Aorta (tissue), 5 donors: Measurements from ENCODE around the gene RRBP1. TPM values are rescaled to one million over a fixed set of nuclear protein-coding genes. Genes with fewer than 3 reads are reported as not detected.

Experiments
- ATAC-seq: fragments of 200-7000 bp; cut with Tn5 transposase; one replicate; pipeline ENCODE4 v1.9.1; 2022; ENCODE audit warnings: moderate library complexity; ENCODE audit not compliant: low FRiP score
- DNase-seq, 2 donors: peaks; one replicate each; pipeline ENCODE4 v3.0.0-alpha.2; 2020
- H3K27ac ChIP-seq, 2 donors: one replicate each; pipeline ENCODE4 v1.5.1; 2013; ENCODE audit warnings: low read length in 2 of 2, mild to moderate bottlenecking in 2 of 2, moderate library complexity in 2 of 2, control low read depth in 1 of 2, inconsistent platforms in 1 of 2, low read depth in 1 of 2
- H3K27me3 ChIP-seq, 2 donors: one replicate each; pipeline ENCODE4 v1.6.1; 2013; ENCODE audit warnings: control low read depth in 1 of 2, low read length in 1 of 2, mild to moderate bottlenecking in 1 of 2, moderate library complexity in 1 of 2; ENCODE audit not compliant: insufficient read depth in 2 of 2, control insufficient read depth in 1 of 2
- H3K36me3 ChIP-seq, 2 donors: one replicate each; pipeline ENCODE4 v1.6.1; 2013; ENCODE audit warnings: control low read depth in 1 of 2, low read length in 1 of 2, mild to moderate bottlenecking in 1 of 2; ENCODE audit not compliant: insufficient read depth in 2 of 2, control insufficient read depth in 1 of 2
- H3K4me1 ChIP-seq, 2 donors: one replicate each; pipeline ENCODE4 v1.6.1; 2013; ENCODE audit warnings: low read length in 2 of 2, control low read depth in 1 of 2, mild to moderate bottlenecking in 1 of 2, moderate library complexity in 1 of 2; ENCODE audit not compliant: insufficient read depth in 2 of 2, control insufficient read depth in 1 of 2
- H3K4me3 ChIP-seq, 2 donors: one replicate each; pipeline ENCODE4 v1.5.1; 2013; ENCODE audit warnings: low read length in 2 of 2, control low read depth in 1 of 2, mild to moderate bottlenecking in 1 of 2
- H3K9me3 ChIP-seq: one replicate; pipeline ENCODE4 v1.6.1; 2013; ENCODE audit warnings: mild to moderate bottlenecking, low read length; ENCODE audit not compliant: control insufficient read depth
- WGBS, 2 donors: extraction: QIAGEN DNeasy Blood & Tissue Kit; methylation state at CpG; one replicate each; pipeline ENCODE4 v1.1.7; 2013; 5-methylcytosine and 5-hydroxymethylcytosine counted together
- intact Hi-C, 2 donors: fragments of 100-400 bp; cut with DNase I; formaldehyde crosslinking; loops; one replicate each; pipeline versions ENCODE4 v1.14.2 to v1.15.0; 2022
- polyA plus RNA-seq, 2 donors: library from polyadenylated mRNA; stranded (reverse); fragments of 200-250 nt; gene quantifications; one replicate each; pipeline ENCODE4 v1.2.3, GENCODE V29; 2013
- total RNA-seq, 2 donors: library from RNA; stranded (reverse); fragmentation: NEBNext Ultra II Directional; extraction: Animal tissue kit (Norgen Biotek cat#: 25700); gene quantifications; one replicate each; pipeline ENCODE4 v1.2.1, GENCODE V29; 2021
- donor health status: healthy with polysubstance abuse.
- donor health status: Bipolar disorder and iron deficiency.
- donor health status: DM: no; HTN: no; CAD: no.
- donor health status: DM: no; HTN: no; CAD: no.
- donor health status: DM: yes; HTN: yes; CAD: no.

Gene RRBP1
- total and polyA plus RNA-seq, 4 donors: 19.3 to 178 (median 122) TPM

DNA sequence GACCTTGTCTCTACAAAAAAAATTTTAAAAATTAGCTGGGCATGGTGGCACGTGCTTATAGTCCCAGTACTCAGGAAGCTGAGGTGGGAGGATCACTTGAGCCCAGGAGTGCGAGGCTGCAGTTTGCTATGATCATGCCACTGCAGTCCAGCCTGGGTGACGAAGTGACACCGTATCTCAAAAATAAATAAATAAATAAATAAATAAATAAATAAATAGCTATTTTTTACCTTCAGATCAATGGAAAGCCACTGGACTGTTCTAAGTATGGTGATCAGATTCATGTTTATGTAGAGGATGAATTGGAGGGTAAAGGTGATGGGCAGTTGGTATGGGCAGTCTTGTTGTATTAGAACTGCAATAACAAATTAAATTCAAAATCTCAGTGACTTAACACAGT is 88.1 kb downstream of the RRBP1 start:
- H3K27ac ChIP-seq: peak overlapping the region in 1 of 2 donors; percentile 67
- H3K4me3 ChIP-seq: peak overlapping the region in 1 of 2 donors; percentile 27
- intact Hi-C loops: no loop called here
- WGBS, 2 donors: 23 to 25% methylated on average over 4 of the region's 4 CpGs
- no peak for DNase-seq
- H3K4me1 ChIP-seq: peaks cover 11 to 33% of the 10 kb centered on the region in 2 donors
- no peaks in the 10 kb centered on the region for H3K27me3 ChIP-seq
- H3K9me3 ChIP-seq: no peaks in the 10 kb centered on the region
- ATAC-seq: no peak
- H3K36me3 ChIP-seq: peaks cover 0 to 4% of the 10 kb centered on the region in 2 donors

DNA sequence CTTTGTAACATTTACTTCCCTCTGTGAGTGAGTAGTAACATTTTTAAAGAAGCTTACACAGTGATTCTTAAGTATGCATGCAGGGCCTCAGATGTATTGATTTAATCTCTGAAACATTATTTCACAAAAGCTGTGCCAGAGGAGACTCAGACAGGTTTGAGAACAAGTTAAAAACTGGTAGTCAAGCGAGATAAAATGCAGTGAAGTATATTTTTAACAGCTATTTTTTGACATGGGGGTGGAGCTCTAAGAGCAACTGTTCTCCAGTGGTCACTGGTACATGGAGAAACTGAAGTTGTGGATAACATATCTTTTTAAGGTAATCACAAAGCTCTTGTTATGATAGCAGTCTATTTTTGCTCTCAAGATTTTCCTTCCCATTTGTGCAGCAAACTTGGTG is 91.8 kb downstream of the RRBP1 start:
- DNase-seq: no peak
- Histone ChIP-seq H3K4me1 (peaks cover 11 to 33% of the 10 kb centered on the region in 2 donors), H3K27ac (peak overlapping the region in 1 of 2 donors; percentile 76), H3K9me3 (no peaks in the 10 kb centered on the region), H3K36me3 (peaks cover 0 to 4% of the 10 kb centered on the region in 2 donors), H3K4me3 (peak overlapping the region; percentile 20 to 69), H3K27me3 (no peaks in the 10 kb centered on the region)
- peak; percentile 77 for ATAC-seq
- 0 to 1% methylated on average over 1 of the region's 1 CpG for WGBS, 2 donors
- intact Hi-C loops: no loop called here

DNA sequence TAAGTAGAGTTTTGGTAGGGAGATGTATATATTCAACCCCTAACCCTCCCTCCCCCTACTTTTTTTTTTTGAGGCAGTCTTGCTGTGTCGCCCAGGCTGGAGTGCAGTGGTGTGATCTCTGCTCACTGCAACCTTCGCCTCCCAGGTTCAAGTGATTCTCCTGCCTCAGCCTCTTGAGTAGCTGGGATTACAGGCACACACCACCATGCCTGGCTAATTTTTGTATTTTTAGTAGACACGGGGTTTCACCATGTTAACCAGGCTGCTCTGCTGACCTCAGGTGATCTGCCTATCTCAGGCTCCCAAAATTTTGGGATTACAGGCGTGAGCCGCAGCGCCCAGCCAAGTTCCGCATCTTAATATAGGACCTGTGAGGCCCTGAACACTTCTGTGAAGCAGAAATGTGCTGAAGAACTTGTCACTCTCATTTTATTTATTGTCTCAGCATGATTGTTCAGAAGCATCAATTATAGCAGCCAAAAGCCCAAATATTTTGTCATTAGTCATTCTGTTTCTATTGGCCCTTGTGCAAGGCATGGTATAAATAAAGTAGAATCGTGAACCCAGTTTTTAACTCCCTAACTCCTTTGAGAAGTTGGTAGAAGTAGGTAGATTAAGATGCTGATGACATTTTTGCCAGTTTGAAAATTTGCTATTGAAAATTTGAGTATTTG is 92.7 kb downstream of the RRBP1 start:
- peak; percentile 73 for ATAC-seq
- peak overlapping the region in 1 of 2 donors; percentile 20 for H3K27ac ChIP-seq
- intact Hi-C loops: loop anchor here in 1 of 2 donors (2.0 kb wide), 1 partner anchor 16 kb away; no protein-coding TSS in a partner anchor
- peak in 1 of 2 donors; percentile 51 for DNase-seq
- no peaks in the 10 kb centered on the region for H3K9me3 ChIP-seq
- H3K4me1 ChIP-seq: peaks cover 11 to 26% of the 10 kb centered on the region in 2 donors
- H3K36me3 ChIP-seq: peaks cover 0 to 4% of the 10 kb centered on the region in 2 donors
- H3K27me3 ChIP-seq: no peaks in the 10 kb centered on the region
- H3K4me3 ChIP-seq: peak overlapping the region; percentile 11 to 66
- WGBS, 2 donors: 10 to 11% methylated on average over 8 of the region's 8 CpGs

DNA sequence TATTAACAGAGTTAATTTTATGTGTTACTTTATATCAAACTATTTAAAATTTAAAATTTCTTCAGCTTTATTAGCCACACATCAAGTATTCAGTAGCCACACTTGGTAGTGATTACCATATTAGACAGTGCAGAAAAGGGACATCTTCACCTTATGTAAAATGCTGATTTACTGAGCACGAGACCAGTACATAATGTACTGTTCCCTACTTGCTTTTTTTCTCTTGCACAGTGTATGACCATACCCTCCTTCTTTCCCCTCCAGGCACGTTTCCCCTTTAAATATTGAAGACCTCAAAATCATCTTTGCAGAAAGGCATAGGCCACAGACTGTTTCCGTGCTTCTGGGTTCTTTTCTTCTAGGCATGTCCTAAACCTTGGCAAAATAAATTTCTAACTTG is 94.2 kb downstream of the RRBP1 start:
- Histone ChIP-seq H3K4me1 (peaks cover 11 to 16% of the 10 kb centered on the region in 2 donors), H3K4me3 (peak overlapping the region; percentile 14 to 64), H3K9me3 (no peaks in the 10 kb centered on the region), H3K27me3 (no peaks in the 10 kb centered on the region), H3K36me3 (peaks cover 0 to 4% of the 10 kb centered on the region in 2 donors), H3K27ac (peak overlapping the region; percentile 59 to 98)
- 12 to 16% methylated on average over 3 of the region's 3 CpGs for WGBS, 2 donors
- DNase-seq: no peak
- ATAC-seq: no peak
- intact Hi-C loops: loop anchor here in 1 of 2 donors (2.0 kb wide), 1 partner anchor 15 kb away; no protein-coding TSS in a partner anchor

DNA sequence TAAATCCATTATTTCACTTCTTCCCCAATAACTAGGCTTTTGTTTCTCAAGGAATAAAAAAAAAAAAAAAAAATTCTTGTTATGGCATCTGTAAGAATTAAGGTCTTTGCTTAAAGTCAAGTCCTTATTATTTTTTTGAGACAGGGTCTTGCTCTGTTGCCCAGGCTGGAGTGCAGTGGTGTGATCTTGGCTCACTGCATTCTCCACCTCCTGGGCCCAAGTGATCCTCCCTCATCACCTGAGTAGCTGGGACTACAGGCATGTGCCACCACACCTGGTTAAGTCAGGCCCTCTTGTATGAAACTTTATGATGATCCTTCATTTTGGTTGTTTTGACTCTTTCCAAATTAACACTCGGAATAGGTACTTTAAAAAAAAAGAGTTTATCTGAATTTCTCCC is 94.9 kb downstream of the RRBP1 start:
- intact Hi-C loops: no loop called here
- Histone ChIP-seq H3K27ac (no peak overlapping the region), H3K4me1 (peaks cover 7 to 12% of the 10 kb centered on the region in 2 donors), H3K4me3 (peak overlapping the region in 1 of 2 donors; percentile 41), H3K9me3 (no peaks in the 10 kb centered on the region), H3K36me3 (peaks cover 0 to 3% of the 10 kb centered on the region in 2 donors), H3K27me3 (no peaks in the 10 kb centered on the region)
- 13 to 16% methylated on average over 1 of the region's 1 CpG for WGBS, 2 donors
- no peak for ATAC-seq
- DNase-seq: no peak

DNA sequence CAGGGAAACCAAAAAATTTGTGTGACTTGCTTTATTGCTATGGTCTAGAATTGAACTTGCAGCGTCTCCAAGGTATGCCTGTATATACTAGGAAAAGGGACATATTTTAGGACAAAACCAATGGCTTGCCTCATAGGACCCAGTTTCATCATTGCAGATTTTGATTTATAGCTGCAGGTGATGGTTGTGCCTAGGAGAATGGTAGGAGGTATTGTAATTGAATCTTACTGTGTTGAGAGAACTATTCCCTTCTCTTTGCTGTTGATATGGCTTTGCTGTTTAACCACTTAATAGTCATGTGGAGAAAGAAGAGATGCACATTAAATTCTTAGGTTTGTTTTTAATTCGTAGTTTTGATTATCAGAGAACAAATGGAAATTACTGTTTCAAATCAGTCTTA is 95.8 kb downstream of the RRBP1 start:
- no peaks in the 10 kb centered on the region for H3K27me3 ChIP-seq
- H3K27ac ChIP-seq: peak overlapping the region in 1 of 2 donors; percentile 43
- ATAC-seq: no peak
- peaks cover 6 to 7% of the 10 kb centered on the region in 2 donors for H3K4me1 ChIP-seq
- H3K4me3 ChIP-seq: peak overlapping the region; percentile 11 to 34
- H3K36me3 ChIP-seq: no peaks in the 10 kb centered on the region
- H3K9me3 ChIP-seq: no peaks in the 10 kb centered on the region
- WGBS, 2 donors: 18 to 19% methylated on average over 2 of the region's 2 CpGs
- DNase-seq: no peak
- intact Hi-C loops: no loop called here

DNA sequence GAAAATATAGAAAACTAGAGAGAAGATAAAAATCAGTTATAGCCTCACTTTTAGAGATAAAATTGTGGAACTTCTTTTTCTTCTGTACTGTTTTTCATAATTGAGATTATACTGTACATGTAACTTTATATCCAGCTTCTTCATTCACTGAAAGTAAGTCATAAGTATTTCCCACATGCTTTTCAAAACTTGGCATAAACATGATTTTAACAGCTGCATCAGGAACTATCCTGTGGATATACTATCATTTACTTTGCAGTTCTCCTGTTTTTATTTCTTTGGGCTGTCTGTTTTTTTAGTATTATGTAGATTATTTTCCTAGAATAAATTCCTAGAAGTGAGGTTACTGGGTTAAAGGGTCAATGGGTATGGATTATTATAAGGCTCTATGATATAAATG is 97.4 kb downstream of the RRBP1 start:
- H3K9me3 ChIP-seq: no peaks in the 10 kb centered on the region
- H3K36me3 ChIP-seq: no peaks in the 10 kb centered on the region
- no peak overlapping the region for H3K27ac ChIP-seq
- ATAC-seq (no peak), DNase-seq (no peak)
- intact Hi-C loops: no loop called here
- no peak overlapping the region for H3K4me3 ChIP-seq
- H3K4me1 ChIP-seq: peaks cover 5 to 14% of the 10 kb centered on the region in 2 donors
- H3K27me3 ChIP-seq: no peaks in the 10 kb centered on the region

DNA sequence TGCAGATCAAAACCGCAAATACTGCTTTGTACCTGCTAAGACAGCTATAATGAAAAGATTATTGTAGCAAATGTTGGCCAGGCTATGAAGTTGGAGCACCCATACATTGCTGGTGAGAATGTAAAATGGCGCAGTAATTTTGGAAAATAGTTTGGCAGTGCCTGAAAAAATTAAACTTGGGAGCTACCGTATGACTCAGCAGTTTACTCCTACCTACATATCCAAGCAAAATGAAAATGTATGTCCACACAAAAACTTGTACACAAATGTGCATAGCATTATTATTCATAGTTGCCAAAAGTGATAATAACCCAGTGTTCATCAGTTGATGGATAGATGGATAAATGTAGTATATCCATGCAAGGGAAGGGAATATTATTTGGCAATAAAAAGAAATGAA is 98.9 kb downstream of the RRBP1 start:
- Histone ChIP-seq H3K27me3 (no peaks in the 10 kb centered on the region), H3K9me3 (no peaks in the 10 kb centered on the region), H3K27ac (no peak overlapping the region), H3K4me1 (peaks cover 3 to 16% of the 10 kb centered on the region in 2 donors), H3K36me3 (peaks cover 0 to 2% of the 10 kb centered on the region in 2 donors), H3K4me3 (no peak overlapping the region)
- intact Hi-C loops: no loop called here
- DNase-seq: no peak
- 74 to 79% methylated on average over 3 of the region's 3 CpGs for WGBS, 2 donors
- ATAC-seq: no peak

DNA sequence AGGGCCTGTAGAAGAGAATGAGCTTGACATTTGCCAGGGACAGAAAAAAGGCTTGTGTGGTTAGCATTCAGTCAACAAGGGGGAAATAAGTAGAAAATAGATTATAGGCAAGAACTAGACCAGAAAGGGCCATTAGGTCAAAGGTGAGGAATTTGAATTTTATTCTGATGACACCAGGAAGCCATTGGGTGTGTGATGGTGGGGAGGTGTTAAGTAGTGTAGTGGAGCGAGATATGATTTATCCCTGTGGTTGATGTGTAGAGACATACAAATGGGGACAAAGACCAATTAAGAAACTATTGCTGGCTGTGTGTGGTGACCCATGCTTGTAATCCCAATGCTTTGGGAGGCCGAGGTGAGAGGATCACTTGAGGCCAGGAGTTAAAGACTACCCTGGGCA is 101.1 kb downstream of the RRBP1 start:
- no peaks in the 10 kb centered on the region for H3K9me3 ChIP-seq
- peaks cover 3 to 14% of the 10 kb centered on the region in 2 donors for H3K4me1 ChIP-seq
- ATAC-seq: no peak
- WGBS, 2 donors: 85 to 86% methylated on average over 2 of the region's 2 CpGs
- H3K27me3 ChIP-seq: no peaks in the 10 kb centered on the region
- H3K36me3 ChIP-seq: peaks cover 2 to 4% of the 10 kb centered on the region in 2 donors
- intact Hi-C loops: no loop called here
- peak overlapping the region in 1 of 2 donors; percentile 45 for H3K27ac ChIP-seq
- DNase-seq: no peak
- H3K4me3 ChIP-seq: no peak overlapping the region
